Loucy (cell line): ENCODE data around the gene GATA3.

Experiments used
- CTCF ChIP-seq: fragments of 200-600 bp; sonication (generic); conservative IDR thresholded peaks from 2 replicates; pipeline ENCODE4 v1.5.1; 2014; ENCODE audit warnings: mild to moderate bottlenecking, antibody characterized with exemption, low read length
- EZH2phosphoT487 ChIP-seq: fragments of 200-600 bp; IDR thresholded peaks from 2 replicates; pipeline ENCODE4 v1.6.1; 2018; ENCODE audit warnings: antibody characterized with exemption, mild to moderate bottlenecking, moderate library complexity, borderline replicate concordance

GRCh38 chr10:8079126-8079525, 24.6 kb downstream of the GATA3 start:
- no peak for TF ChIP-seq EZH2phosphoT487
- no peak for TF ChIP-seq CTCF
